8988T (cell line): ENCODE data around the gene MAN1B1.
"Not testable (repeated sequence)": the region's sequence is repeated elsewhere in the genome, so short reads cannot be mapped to it uniquely, and the experiment has no call there.

Source experiments
- DNase-seq: peaks from one replicate; pipeline ENCODE4 v3.0.0; 2011

Gene MAN1B1

DNA sequence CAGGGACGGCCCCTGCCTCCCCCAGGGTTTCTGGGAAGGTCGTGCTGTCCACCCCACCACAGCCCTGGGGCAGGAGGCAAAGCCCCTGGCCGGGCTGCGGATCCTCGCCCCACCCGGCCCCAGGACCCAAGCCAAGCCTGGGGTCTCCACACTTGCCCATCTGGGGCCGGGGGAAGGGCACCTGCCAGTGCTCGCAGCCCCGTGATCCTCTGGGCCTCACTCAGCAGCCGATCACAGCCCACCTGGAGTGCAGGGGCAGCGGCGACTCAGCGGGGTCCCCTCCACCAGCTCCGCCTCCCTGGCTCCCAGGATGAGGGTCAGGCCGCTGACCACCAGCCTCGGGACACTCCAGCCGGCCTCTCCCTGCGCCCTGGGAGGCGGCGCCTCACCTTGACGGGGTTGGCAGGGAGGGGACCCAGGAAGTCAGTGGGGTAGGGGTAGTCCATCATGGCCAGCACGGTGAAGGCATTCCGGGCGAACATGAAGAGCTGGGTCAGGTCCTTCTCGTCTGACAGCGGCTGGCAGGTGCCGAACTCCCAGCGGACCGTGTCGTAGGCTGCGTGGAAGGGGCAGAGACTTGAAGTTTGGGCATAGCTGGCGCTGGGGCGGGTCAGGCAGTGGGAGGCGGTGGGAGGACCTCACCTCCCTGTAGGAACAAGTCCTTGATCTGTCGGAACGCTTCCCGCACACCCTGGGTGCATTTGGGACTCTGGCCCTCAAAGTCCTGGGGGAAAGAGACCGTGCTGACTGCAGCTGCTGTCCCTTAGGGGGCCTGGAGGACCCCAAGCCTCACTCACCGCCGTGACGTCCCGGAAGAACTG is 26.0 kb downstream of the MAN1B1 start:
- DNase-seq, result no peak

DNA sequence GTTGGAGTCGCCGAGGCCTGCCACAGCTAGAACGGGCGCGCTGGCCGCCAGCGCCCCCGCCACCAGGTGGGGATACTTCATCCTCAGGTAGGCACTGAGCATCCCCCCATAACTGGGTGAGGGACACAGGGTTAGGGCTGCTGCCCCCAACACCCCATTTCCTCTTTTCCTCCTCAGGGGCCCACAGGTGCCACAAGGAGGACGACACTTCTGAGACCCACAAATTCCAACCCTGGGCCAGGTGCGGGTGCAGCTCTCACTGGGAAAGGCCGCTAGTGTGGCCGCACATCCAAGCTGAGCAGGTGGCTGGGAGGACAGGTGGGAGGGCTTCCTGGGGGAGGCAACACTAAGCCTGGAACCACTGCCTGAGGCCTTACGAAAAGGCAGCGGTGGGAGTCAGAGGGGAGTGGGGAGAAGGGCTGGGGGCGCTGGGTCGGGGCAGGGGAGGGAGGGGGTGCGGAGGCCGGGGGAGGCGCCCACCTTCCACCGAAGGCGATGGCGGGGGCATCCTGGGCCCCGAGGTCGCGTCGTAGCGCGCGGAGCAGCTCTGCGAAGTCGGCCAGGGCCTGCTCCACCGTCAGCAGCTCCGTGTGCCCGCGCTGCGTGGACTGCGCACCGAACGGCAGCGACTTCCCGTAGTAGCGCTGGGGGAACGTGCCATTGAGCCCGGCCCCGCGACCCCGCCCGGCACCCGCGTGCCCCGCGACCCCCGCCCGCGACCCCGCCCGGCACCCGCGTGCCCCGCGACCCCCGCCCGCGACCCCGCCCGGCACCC is 26.8 kb downstream of the MAN1B1 start:
- peak; percentile 61 for DNase-seq

DNA sequence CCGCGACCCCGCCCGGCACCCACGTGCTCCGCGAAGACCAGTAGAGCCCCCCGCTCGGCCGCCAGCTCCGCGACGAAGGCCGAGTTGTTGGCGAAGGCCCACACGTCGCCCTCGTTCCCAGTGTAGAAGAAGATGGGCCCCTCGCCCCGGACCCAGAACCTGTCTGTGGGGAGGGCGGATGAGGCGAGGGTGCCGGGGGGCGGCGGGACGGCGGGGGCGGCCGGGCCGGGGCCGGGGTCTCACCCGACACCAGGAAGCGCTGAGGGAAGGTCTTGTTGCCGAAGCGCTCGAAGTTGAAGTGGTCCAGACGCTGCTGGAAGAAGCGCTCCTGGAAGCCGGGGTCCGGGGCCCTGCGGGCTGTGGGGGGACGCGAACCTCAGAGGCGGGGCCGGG is 27.4 kb downstream of the MAN1B1 start:
- no peak for DNase-seq

DNA sequence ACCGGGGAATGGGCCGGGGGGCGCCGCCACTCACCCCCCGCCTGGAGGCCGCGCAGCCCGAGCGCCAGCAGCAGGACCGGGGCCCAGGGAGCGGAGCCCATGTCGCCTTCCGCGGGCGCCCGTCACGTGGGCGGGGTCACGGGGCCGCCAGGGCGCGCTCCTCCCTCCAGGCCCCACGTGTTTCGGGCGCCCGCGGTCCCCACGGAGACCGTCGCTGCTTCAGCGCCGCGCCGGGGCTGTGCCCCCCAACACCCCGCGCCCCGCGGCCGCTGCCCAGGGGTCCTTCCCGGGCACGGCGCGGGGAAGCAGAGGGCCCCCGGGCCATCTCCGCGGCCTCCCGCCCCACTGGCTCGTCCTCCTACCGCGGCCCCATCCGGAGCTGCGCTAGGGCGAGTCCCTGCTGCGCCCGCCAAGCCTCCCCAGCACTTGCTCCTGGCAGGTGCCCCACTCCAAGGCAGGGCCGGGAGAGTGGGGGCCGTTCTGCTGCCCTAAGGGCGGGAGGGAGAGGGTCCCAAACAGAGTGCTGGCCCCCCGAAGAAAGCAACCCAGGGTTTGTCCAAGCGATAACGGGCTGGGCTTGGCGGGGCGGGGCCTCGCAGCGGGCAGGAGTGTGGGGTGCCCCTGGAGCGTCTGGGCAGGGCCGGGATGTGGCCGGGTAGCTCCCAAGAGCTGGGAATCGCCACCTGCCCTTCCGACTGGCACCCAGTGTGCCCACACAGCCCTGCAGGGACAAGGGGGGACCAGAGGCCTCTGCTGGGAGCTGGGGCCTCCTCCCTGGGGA is 28.0 kb downstream of the MAN1B1 start, which contains the start of gene DPP7:
DPP7 (minus strand) TSS at position 121 of the 781 bp plus-strand sequence; CDS start at position 101, 20 bp downstream.
- peak; percentile 97 for DNase-seq

DNA sequence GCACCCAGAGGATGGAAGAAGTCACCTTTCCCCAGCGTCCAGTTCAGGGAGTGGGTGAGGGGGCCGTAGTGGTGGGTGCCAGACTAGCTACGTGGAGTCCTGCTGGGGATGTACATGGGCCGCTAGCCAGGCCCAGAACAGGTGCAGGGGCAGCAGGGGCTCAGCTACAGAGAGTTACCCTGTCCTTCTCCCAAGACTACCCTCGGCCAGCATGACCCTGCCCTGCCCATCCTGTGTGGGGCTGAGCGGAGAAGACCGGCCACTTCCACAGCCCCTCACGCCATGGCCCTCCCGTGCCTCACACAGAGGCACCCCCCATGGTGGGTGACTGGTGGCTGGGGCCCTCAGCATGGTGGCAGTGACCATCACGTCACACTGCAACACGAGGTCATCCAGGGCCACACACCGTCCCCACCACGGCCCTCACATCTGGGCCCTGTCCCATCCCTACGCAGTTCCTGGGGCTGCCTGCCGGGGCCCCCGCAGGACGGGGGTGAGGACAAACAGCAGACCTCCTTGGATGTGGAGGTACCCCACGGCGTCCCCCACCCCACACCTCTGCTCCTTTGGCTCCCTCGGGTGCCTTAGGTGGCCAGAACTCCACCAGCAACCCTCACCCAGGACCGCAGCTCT is 28.7 kb downstream of the MAN1B1 start:
- DNase-seq, result peak; percentile 41

DNA sequence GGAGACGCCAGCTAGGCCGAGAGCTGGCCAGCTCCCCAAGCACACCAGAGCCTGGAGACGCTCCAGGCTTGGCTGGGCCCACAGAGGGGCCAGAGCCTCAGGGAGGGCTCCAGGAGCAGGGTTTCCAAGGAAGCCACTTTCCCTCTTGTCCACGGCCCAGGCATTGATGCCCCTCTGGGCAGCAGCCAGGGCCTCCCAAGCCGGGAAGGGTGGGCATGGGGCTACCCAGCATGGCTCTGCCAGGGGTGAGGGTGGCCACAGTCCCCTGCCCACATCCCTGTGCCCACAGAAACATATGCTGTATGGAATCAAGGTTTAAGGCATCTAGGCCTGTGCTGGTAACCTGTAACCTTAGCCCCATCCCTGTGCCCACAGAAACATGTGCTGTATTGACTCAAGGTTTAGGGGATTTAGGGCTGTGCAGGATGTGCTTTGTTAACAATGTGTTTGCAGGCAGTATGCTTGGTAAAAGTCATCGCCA is 29.3 kb downstream of the MAN1B1 start:
- no peak for DNase-seq

DNA sequence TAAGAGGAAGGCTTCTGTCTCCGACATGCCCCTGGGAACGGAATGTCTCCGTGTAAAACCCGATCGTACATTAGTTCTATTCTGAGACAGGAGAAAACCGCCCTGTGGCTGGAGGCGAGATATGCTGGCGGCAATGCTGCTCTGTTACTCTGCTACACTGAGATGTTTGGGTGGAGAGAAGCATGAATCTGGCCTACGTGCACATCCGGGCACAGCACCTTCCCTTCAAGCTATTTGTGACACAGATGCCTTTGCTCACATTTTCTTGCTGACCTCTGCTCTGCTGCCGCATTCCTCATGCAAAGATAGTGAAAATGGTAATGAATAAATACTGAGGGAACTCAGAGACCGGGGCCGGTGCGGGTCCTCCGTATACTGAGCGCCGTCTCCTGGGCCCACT is 29.9 kb downstream of the MAN1B1 start:
- DNase-seq, result no peak

DNA sequence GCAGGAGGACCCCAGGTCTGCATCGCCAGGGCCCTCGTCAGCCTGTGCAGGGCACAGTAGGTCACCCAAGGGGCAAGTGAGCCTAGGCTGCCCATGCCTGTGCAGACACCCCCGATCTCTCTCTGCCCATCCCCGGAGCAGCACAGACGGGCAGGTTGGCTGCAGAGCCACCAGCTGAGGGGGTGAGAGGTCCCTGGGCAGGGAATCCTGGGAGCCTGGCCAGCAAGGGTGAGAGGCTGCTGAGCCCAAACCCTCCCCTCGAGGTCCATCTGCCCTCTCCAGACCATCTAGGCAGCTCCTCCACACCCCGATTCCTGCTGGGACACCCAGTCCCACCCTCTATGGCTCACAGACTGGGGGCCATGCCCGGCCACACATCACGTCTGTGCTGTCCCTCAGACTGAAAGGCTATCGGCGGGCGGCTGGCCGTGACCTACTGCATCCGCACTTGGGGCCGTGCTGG is 30.5 kb downstream of the MAN1B1 start:
- DNase-seq, result no peak

DNA sequence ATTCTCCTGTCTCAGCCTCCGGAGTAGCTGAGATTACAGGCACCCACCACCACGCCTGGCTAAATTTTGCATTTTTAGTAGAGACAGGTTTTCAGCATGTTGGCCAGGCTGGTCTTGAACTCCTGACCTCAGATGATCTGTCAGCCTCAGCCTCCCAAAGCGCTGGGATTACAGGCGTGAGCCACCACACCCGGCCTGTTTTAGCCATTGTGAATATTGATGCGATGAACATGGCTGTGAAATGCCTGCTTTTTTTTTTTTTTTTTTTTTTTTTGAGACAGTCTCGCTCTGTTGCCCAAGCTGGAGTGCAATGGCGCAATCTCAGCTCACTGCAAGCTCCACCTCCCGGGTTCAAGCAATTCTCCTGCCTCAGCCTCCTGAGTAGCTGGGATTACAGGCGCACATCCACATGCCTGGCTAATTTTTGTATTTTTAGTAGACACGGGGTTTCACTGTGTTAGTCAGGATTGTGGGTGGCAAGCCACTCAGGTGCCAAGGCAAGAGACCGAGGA is 31.4 kb downstream of the MAN1B1 start:
- not testable (repeated sequence) for DNase-seq

DNA sequence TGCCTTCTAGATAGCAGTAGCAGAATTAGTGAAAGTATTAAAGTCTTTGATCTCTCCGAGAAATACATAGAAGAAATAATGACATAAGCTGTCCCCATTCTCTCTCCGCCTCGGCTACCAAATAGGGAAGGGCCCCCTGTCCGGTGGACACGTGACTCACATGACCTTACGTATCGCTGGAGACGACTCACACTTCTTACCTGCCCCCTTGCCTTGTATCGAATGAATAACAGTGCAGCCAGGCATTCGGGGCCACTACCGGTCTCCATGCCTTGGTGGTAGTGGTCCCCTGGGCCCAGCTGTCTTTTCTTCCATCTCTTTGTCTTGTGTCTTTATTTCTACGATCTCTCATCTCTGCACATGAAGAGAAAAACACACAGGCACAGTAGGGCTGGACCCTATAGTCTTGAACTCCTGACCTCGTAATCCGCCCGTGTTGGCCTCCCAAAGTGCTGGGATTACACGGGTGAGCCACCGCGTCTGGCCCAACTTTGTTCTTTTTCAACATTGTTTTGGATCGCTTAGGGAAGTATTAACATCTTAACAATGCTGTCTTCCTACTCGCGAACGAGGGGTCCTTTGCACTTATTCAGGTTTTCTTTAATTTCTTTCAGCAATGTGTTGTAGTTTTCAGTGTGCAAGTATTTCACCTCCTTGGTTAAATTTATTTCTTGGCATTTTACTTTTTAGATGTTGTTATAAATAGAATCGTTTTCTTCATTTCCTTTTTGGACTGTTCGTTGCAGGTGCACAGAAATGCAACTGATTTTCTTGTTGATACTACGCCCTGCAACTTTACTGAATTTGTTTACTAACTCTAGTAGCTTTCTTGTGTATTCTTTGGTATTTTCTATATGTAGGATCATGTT is 35.4 kb downstream of the MAN1B1 start:
- DNase-seq, result not testable (repeated sequence)

DNA sequence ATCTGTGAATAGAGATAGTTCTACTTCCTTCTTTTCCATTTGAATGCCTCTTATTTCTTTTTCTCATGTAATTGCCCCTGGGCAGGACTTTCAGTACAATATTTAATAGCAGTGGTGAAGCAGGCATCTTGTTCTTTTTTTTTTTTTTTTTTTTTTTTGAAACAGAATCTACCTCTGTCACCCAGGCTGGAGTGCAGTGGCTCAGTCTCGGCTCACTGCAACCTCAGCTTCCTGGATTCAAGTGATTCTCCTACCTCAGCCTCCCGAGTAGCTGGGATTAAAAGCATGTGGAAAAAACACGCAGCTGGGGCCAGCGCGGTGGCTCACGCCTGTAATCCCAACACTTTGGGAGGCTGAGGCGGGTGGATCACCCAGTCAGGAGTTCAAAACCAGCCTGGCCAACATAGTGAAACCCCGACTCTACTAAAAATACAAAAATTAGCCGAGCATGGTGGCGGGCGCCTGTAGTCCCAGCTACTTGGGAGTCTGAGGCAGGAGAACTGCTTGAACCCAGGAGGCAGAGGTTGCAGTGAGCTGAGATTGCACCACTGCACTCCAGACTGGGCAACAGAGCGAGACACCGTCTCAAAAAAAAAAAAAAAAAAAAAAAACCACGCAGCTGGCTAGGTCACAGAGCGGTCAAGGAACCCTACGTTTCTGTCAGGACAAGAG is 36.1 kb downstream of the MAN1B1 start:
- not testable (repeated sequence) for DNase-seq

DNA sequence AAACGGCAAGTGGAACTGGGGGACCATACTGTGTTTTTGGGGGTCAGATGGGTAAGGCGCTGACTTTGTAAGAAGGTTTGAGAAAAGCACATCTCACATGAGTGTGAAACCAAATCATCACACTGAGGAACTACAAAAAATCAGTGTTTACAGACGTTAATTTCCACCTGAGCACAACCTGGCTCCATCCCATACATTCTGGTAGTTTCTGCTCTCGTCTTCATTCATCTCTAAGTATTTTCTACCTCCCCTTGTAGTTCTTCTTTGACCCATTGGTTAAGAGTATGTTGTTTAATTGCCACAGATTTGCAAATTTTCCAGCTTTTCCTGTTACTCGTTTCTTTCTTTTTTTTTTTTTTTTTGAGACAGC is 36.7 kb downstream of the MAN1B1 start:
- DNase-seq, result no peak

DNA sequence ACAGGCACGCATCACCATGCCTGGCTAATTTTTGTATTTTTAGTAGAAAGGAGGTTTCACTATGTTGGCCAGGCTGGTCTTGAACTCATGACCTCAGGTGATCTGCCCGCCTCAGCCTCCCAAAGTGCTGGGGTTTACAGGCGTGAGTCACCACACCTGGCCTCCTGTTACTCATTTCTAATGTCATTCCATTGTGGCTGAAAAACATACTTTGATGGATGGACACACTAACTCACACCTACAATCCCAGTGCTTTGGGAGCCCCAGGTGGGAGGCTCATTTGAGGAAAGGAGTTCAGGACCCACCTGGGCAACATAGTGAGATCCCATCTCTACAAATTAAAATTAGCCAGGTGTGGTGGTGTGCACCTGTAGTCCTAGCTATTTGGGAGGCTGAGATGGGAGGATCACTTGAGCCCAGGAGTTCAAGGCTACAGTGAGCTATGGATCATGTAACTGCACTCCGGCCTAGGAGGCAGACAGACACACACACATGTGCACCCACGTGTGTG is 37.2 kb downstream of the MAN1B1 start:
- not testable (repeated sequence) for DNase-seq

DNA sequence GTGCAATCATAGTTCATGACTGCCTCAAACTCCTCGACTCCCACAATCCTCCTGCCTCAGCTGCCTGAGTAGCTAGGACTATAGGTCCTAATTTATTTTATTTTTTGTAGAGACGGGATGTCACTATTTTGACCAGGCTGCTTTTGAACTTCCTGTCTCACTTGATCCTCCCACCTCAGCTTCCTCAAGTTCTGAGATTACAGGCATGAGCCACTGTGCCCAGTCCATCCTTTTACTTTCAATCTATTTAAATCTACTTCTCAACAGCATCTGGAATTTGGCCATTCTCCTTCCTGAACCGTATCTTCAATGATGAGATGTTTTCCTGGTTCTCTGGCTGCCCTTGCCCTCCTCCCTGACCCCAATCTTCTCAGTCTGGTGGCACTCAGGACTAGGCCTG is 40.0 kb downstream of the MAN1B1 start:
- DNase-seq, result no peak

DNA sequence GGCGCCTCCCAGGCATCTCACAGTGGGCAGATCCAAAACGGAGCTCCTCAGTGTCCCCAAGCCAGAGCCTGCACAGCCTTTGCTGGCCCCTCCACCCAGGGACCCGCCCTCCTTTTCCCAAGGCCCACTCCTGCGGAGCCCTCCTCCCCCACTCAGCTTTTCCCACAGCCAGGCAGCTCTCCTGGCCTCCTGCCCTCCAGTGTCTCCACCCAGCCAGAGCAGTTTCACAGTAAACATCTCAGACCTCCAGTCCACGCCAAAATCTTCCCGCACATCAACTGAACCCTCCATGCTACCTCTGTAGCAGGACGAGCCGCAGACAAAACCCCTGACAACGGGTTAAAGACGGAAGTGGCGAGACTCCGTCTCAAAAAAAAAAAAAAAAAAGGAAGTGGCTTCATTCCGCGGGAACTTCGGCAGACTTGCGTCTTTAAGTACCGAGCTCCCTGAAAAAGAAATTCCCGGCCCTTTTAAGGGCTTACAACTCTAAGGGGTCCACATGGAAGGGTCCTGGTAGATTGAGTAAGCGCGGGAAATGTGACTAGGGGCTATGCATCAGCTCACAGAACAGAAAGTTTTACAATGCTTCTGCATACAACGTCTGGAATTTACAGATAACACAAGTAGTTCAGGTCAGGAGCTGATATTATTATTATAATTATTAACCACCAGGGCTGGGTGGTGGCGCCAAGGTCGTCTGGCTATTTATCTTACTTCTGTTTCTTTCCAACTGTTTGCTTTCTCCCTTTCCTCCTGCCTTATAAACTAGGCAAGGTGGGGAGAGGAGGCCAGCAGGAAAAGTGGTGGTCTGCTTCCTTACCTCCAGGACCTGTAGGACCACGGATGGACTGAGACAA is 40.7 kb downstream of the MAN1B1 start:
- peak; percentile 42 for DNase-seq

DNA sequence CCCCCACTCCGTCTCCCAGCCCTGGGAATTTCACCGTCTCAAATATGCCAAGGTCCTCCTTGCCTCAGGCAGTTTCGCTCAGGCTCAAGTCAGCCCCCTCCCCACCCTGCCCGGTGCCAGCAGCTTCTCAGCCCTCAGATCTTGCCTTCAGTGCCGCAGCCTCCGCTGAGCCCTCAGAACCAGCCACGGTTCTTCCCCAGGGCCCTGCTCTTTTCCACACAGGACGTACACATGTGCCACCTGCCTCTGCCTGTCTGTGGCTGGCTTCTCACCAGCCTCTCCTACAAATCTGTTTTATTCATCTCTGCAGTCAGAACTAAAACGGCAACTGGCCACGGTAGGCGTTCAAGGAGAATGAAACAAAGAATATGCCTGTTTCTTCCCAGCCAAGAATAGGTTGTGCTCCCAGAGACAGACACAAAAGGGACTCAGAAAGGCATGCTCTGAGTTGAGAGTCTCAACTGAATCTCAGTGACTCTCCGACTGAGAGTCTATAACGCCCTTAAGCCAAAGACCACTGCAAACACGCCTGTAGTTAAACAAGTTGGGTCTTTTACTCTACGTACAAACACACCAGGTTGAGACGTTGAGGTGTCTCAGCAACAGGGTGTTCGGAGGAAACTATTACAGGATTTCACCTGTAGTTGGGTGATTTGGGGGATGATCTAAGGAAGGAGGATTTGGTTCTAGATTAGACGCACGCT is 41.5 kb downstream of the MAN1B1 start:
- DNase-seq, result peak; percentile 19

DNA sequence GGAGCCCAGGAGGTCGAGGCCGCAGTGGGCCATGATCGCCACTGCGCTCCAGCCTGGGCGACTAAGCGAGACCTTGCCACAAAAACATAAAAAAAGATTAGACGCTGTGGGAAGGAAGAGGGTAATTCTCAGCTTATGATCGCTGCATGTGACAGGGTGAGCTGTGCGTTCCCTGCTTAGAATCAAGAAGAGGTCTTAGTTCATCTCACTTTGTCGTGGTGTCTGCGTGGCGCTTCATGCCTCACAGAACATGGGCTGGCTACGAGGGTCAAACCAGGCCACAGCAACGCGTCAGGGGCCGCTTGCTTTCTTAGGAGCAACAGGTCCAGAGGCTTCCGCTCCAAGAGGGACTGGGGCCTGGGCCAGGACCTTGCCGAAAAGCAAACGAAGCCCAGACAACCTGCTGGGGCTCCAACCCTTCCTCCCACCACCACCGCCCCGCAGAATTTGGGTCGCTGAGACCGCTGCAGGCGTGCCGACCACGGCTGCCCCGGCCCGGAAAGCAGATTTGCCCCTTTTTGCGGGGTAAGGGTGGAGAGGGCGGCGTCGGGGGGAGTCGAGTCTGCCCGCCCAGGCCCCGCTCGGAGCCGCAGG is 42.2 kb downstream of the MAN1B1 start:
- DNase-seq, result peak; percentile 21

DNA sequence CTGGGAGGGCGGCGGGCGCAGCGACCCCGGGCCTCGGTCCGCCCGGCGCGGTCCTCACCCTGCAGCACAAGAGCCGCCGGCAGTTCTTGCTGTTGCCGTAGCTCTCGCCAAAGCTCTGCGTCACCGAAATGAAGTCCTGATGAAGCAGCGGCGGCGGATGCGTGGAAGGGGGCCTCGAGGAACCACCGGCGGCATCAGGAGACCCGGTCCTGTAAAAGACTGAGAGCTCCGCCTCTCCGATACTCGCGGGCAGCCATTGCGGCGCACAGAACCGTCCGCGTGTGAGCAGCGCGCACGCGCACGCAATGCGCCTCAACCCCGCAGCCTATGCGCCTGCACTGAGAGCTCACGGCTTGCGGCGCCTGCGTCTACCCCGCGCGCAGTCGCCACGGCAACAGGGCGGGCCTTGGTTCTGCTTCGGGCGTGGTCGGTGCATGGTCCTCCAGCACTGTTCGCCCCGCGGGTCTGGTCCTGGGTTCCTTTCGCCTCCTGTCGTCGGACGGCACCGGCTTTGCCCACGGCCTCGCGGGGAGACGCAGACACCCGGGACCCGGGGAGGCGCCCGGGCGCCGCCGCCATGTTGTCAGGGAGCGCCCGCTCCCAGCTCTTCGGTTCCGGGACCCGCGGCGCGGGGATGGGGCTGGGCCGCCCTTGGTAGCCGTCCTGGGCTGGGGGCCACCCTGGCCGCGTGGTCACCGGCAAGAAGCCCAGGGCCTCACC is 42.8 kb downstream of the MAN1B1 start:
- peak; percentile 95 for DNase-seq
